ENCODE results near the gene CTH. TPM values are rescaled to one million over a fixed set of nuclear protein-coding genes. Genes with fewer than 3 reads are reported as not detected.
A peak's percentile ranks its signal among the peaks of the same experiment; 100 is the strongest.
"Not testable (repeated sequence)": the region's sequence is repeated elsewhere in the genome, so short reads cannot be mapped to it uniquely, and the experiment has no call there.

CTH gene
- polyA plus RNA-seq, 1 of the 3 experiments (the other 2 are of a cell fraction): 3.9 TPM

DNA sequence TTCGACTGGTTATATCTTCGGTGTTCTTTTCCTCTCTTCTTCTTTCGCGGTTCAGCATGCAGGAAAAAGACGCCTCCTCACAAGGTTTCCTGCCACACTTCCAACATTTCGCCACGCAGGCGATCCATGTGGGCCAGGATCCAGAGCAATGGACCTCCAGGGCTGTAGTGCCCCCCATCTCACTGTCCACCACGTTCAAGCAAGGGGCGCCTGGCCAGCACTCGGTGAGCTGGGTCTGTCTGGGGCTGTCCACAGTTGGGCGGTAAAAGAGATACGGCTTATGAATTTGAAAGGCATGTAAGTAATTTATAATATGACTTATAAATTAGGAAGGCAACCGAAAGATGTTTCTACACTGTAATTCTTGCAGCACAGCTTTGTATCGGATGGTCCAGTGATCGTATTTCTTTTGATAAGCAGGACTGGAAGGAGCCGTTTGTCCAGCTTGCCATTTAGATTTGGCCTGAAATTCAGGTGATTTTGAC lies 334 bp downstream of the CTH start:
- Histone ChIP-seq H3K4me2 (peak overlapping the region; percentile 86), H2AFZ (ENCODE audit: low read depth) (peak overlapping the region; percentile 95), H3K27me3 (ENCODE audit: insufficient read depth) (no peaks in the 10 kb centered on the region), H3F3A (replicated peaks; ENCODE audit: insufficient read depth) (peaks cover 13% of the 10 kb centered on the region), H3K4me1 (ENCODE audit: control insufficient read depth in 1 of 2, insufficient read depth in 2 of 2, low read depth in 1 of 2, low read length in 1 of 2) (no peaks in the 10 kb centered on the region; a peak in 2 of 4 replicates), H3K4me3 (ENCODE audit: low read depth in 2 of 2, low read length in 1 of 2) (peak overlapping the region; percentile 79 to 86), H3K36me3 (replicated peaks in 1 of 2; ENCODE audit: control insufficient read depth in 1 of 2, insufficient read depth in 2 of 2, low read length in 1 of 2) (no peaks in the 10 kb centered on the region), H3K9me3 (no peaks in the 10 kb centered on the region), H3K9me2 (no peaks in the 10 kb centered on the region), H3K27ac (ENCODE audit: low read depth in 2 of 2, low read length in 1 of 2) (peak overlapping the region; percentile 88 to 91), H4K20me1 (ENCODE audit: insufficient read depth) (no peaks in the 10 kb centered on the region), H3K9ac (peak overlapping the region; percentile 81), H3K79me2 (ENCODE audit: insufficient read depth) (0 out of 2 replicates have a peak, but pooled peaks cover 4% of the 10 kb centered on the region)
- peak; percentile 69 for DNase-seq
- TF ChIP-seq MXI1 (IDR thresholded peaks at IDR 0.05; ENCODE audit: low read depth, low read length) (peak; percentile 56), GABPA (IDR thresholded peaks at IDR 0.05; ENCODE audit: low read depth) (no peak)
- WGBS (ENCODE audit: low lambda C conversion rate): 3% methylated on average over 17 of the region's 17 CpGs
- CTCF ChIA-PET: interaction anchor here (0.7 to 1.7 kb wide), 6 partner anchors 12 to 711 kb away, joined by 3 to 7 read pairs (median 4); no protein-coding TSS in a partner anchor
- POLR2A ChIA-PET: interaction anchor here (0.6 to 2.0 kb wide), 7 partner anchors 11 to 206 kb away, joined by 3 to 27 read pairs (median 3); partner anchors contain the start of genes ANKRD13C, LRRC40 and SRSF11

DNA sequence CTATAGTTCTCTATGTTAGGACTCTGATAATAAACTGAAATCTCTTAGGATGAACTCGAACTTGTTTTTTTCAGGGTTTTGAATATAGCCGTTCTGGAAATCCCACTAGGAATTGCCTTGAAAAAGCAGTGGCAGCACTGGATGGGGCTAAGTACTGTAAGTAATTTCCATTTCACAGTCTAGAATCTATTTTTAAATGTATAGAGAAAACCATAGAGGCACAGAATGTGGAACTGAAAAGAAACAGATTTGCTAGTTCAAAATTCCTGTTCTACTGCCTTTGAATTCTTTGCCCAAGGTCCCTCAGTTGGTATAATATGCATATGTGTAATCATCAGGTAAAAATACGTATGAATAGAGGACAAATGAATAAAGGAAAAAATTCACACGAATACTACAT lies 4.8 kb downstream of the CTH start:
- CTCF ChIA-PET: no interaction called here
- no peaks in the 10 kb centered on the region for H3K9me2 ChIP-seq
- H4K20me1 ChIP-seq (ENCODE audit: insufficient read depth): no peaks in the 10 kb centered on the region
- DNase-seq: no peak
- H3K4me2 ChIP-seq: no peak overlapping the region
- H3K9ac ChIP-seq: no peak overlapping the region
- H3K4me3 ChIP-seq (ENCODE audit: low read depth in 2 of 2, low read length in 1 of 2): no peak overlapping the region
- no peak overlapping the region for H2AFZ ChIP-seq (ENCODE audit: low read depth)
- POLR2A ChIA-PET: no interaction called here
- no peaks in the 10 kb centered on the region for H3K4me1 ChIP-seq (ENCODE audit: control insufficient read depth in 1 of 2, insufficient read depth in 2 of 2, low read depth in 1 of 2, low read length in 1 of 2)
- no peaks in the 10 kb centered on the region for H3K36me3 ChIP-seq (replicated peaks in 1 of 2; ENCODE audit: control insufficient read depth in 1 of 2, insufficient read depth in 2 of 2, low read length in 1 of 2)
- 76% methylated on average over 4 of the region's 4 CpGs for WGBS (ENCODE audit: low lambda C conversion rate)
- H3K27ac ChIP-seq (ENCODE audit: low read depth in 2 of 2, low read length in 1 of 2): no peak overlapping the region
- H3K27me3 ChIP-seq (ENCODE audit: insufficient read depth): no peaks in the 10 kb centered on the region
- 0 out of 2 replicates have a peak, but pooled peaks cover 4% of the 10 kb centered on the region for H3K79me2 ChIP-seq (ENCODE audit: insufficient read depth)
- H3K9me3 ChIP-seq: no peaks in the 10 kb centered on the region
- no peak for TF ChIP-seq CHD2 (IDR thresholded peaks at IDR 0.05; ENCODE audit: low read length, partially characterized antibody)
- TF ChIP-seq, protein P1, sequence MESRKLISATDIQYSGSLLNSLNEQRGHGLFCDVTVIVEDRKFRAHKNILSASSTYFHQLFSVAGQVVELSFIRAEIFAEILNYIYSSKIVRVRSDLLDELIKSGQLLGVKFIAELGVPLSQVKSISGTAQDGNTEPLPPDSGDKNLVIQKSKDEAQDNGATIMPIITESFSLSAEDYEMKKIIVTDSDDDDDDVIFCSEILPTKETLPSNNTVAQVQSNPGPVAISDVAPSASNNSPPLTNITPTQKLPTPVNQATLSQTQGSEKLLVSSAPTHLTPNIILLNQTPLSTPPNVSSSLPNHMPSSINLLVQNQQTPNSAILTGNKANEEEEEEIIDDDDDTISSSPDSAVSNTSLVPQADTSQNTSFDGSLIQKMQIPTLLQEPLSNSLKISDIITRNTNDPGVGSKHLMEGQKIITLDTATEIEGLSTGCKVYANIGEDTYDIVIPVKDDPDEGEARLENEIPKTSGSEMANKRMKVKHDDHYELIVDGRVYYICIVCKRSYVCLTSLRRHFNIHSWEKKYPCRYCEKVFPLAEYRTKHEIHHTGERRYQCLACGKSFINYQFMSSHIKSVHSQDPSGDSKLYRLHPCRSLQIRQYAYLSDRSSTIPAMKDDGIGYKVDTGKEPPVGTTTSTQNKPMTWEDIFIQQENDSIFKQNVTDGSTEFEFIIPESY (IDR thresholded peaks at IDR 0.05; ENCODE audit: borderline replicate concordance, low read depth): no peak
- TF ChIP-seq JUND (IDR thresholded peaks at IDR 0.05): no peak
- TF ChIP-seq POLR2AphosphoS5 (IDR thresholded peaks at IDR 0.05; ENCODE audit: low read depth, low read length): no peak
- no peak for TF ChIP-seq MEF2A (IDR thresholded peaks at IDR 0.05; ENCODE audit: borderline replicate concordance, low read depth)
- no peak for TF ChIP-seq TAF1 (IDR thresholded peaks at IDR 0.05; ENCODE audit: borderline replicate concordance, low read depth, low read length)
- TF ChIP-seq SIN3A (IDR thresholded peaks at IDR 0.05; ENCODE audit: borderline replicate concordance, low read depth, low read length): no peak
- TF ChIP-seq RCOR1 (IDR thresholded peaks at IDR 0.05; ENCODE audit: low read length): no peak
- TF ChIP-seq MXI1 (IDR thresholded peaks at IDR 0.05; ENCODE audit: low read depth, low read length): no peak
- no peak for TF ChIP-seq GATA2 (CRISPR knock-in tag; IDR thresholded peaks at IDR 0.05)
- no peak for TF ChIP-seq ELF1 (IDR thresholded peaks at IDR 0.05)
- peaks cover 5% of the 10 kb centered on the region for H3F3A ChIP-seq (replicated peaks; ENCODE audit: insufficient read depth)

- POLR2A ChIA-PET; H3K4me1 ChIP-seq (ENCODE audit: control insufficient read depth in 1 of 2, insufficient read depth in 2 of 2, low read depth in 1 of 2, low read length in 1 of 2); H3K36me3 ChIP-seq (replicated peaks in 1 of 2; ENCODE audit: control insufficient read depth in 1 of 2, insufficient read depth in 2 of 2, low read length in 1 of 2); H3K9me3 ChIP-seq; H4K20me1 ChIP-seq (ENCODE audit: insufficient read depth); H3F3A ChIP-seq (replicated peaks; ENCODE audit: insufficient read depth); H3K27me3 ChIP-seq (ENCODE audit: insufficient read depth); H3K79me2 ChIP-seq (ENCODE audit: insufficient read depth); H3K4me3 ChIP-seq (ENCODE audit: low read depth in 2 of 2, low read length in 1 of 2); H3K9ac ChIP-seq; H3K27ac ChIP-seq (ENCODE audit: low read depth in 2 of 2, low read length in 1 of 2); H2AFZ ChIP-seq (ENCODE audit: low read depth); DNase-seq; H3K4me2 ChIP-seq; H3K9me2 ChIP-seq; CTCF ChIA-PET: not testable (repeated sequence)
- 95% methylated on average over 4 of the region's 4 CpGs for WGBS (ENCODE audit: low lambda C conversion rate)
Observed at GRCh38 chr1:70418973-70419734, 8.1 kb downstream of the CTH start.

Data from SK-N-SH (cell line).